Endothelial cell of umbilical vein (primary cell): ENCODE data around the gene GRID2. TPM values are rescaled to one million over a fixed set of nuclear protein-coding genes. Genes with fewer than 3 reads are reported as not detected.

Source experiments
- BruUV-seq: library from RNA; stranded (reverse); fragments of 400-500 nt; replicated peaks from 2 replicates; lab custom pipeline; 2021; lab: Mats Ljungman, UMichigan
- CTCF ChIA-PET: fragments of 300-600, 350-600 bp; sonication (Branson Sonifier 250); formaldehyde crosslinking; loops from one replicate; lab custom pipeline; 2021; ENCODE audit warnings: antibody characterized with exemption, inconsistent platforms; lab: Charles Lee
- POLR2A ChIA-PET: fragments of 300-600, 350-600 bp; sonication (Branson Sonifier 250); formaldehyde crosslinking; loops from one replicate; lab custom pipeline; 2021; ENCODE audit warnings: antibody characterized with exemption, inconsistent platforms; lab: Charles Lee
- DNase-seq: peaks from one replicate; pipeline ENCODE4 v3.0.0-alpha.2; 2011; ENCODE audit warnings: low read depth, low spot score
- FAIRE-seq: peaks from 2 replicates; lab custom pipeline; 2011; peaks lifted over from hg19 to GRCh38; lab: Jason Lieb, UNC
- H2AFZ ChIP-seq: 2 replicates; pipeline ENCODE4 v1.6.0; 2012; ENCODE audit warnings: low read depth, low read length, control low read depth, inconsistent platforms
- H3K27ac ChIP-seq: 2 replicates; pipeline ENCODE4 v1.5.1; 2011; ENCODE audit warnings: low read depth, mild to moderate bottlenecking, control low read depth, low read length, moderate library complexity; ENCODE audit not compliant: insufficient read depth
- H3K27me3 ChIP-seq, 2 experiments: 2 replicates each; pipeline versions ENCODE4 v1.6.0 to v1.6.1; 2011; ENCODE audit warnings: low read length in 2 of 2, mixed read lengths in 1 of 2; ENCODE audit not compliant: control insufficient read depth in 2 of 2, insufficient read depth in 2 of 2
- H3K36me3 ChIP-seq, 2 experiments: 2 replicates in 1 of 2; 3 replicates in 1 of 2; pipeline ENCODE4 v1.5.1; 2011; ENCODE audit warnings: low read length in 2 of 2, mild to moderate bottlenecking in 1 of 2, moderate library complexity in 1 of 2; ENCODE audit not compliant: control insufficient read depth in 2 of 2, insufficient read depth in 2 of 2; ENCODE audit errors: extremely low read depth in 1 of 2
- H3K4me1 ChIP-seq: 3 replicates; pipeline ENCODE4 v1.5.1; 2011; ENCODE audit warnings: mild to moderate bottlenecking, low read length; ENCODE audit not compliant: control insufficient read depth, insufficient read depth; ENCODE audit errors: extremely low read depth
- H3K4me2 ChIP-seq: 2 replicates; pipeline ENCODE4 v1.6.1; 2011; ENCODE audit warnings: low read length, control low read depth, mixed read lengths; ENCODE audit not compliant: insufficient read depth
- H3K4me3 ChIP-seq, 3 experiments: fragments of 200-600 bp in 1 of 3; sonication (generic), shearing (Covaris generic) in 1 of 3; replicated peaks in 1 of 3; 2 replicates each; pipeline ENCODE4 v1.5.1; 2011 to 2016; ENCODE audit warnings: control low read depth in 3 of 3, low read length in 3 of 3, mild to moderate bottlenecking in 2 of 3, inconsistent platforms in 1 of 3, low read depth in 1 of 3, moderate library complexity in 1 of 3; ENCODE audit not compliant: insufficient read depth in 1 of 3
- H3K79me2 ChIP-seq: 2 replicates; pipeline ENCODE4 v1.6.0; 2012; ENCODE audit warnings: low read length, inconsistent platforms; ENCODE audit not compliant: control insufficient read depth, insufficient read depth
- H3K9ac ChIP-seq: replicated peaks from 2 replicates; pipeline ENCODE3; 2011; ENCODE audit warnings: low read length, control low read depth; ENCODE audit not compliant: insufficient read depth; ENCODE audit errors: extremely low read depth
- H3K9me1 ChIP-seq: replicated peaks from 3 replicates; pipeline ENCODE4 v1.6.0; 2011; ENCODE audit warnings: mild to moderate bottlenecking, low read length; ENCODE audit not compliant: control insufficient read depth, insufficient read depth; ENCODE audit errors: extremely low read depth
- H3K9me3 ChIP-seq: replicated peaks from 2 replicates; pipeline ENCODE4 v1.5.1; 2012; ENCODE audit warnings: low read length, inconsistent platforms; ENCODE audit not compliant: control insufficient read depth, insufficient read depth
- H4K20me1 ChIP-seq: replicated peaks from 2 replicates; pipeline ENCODE3; 2011; ENCODE audit warnings: mild to moderate bottlenecking, low read length; ENCODE audit not compliant: control insufficient read depth, insufficient read depth; ENCODE audit errors: extremely low read depth
- CTCF ChIP-seq, 2 donors: IDR thresholded peaks; 1 replicate in 1 of 2; 2 replicates in 1 of 2; pipeline ENCODE4 v1.5.1; 2011; ENCODE audit warnings: low read length in 2 of 2, mild to moderate bottlenecking in 2 of 2, moderate library complexity in 2 of 2, control low read depth in 1 of 2, inconsistent platforms in 1 of 2, low read depth in 1 of 2; ENCODE audit not compliant: insufficient read depth in 1 of 2; ENCODE audit errors: extremely low read depth in 1 of 2
- EZH2 ChIP-seq: IDR thresholded peaks from 2 replicates; pipeline ENCODE4 v1.6.1; 2012; ENCODE audit warnings: borderline replicate concordance, low read depth, mild to moderate bottlenecking, moderate library complexity, low read length, inconsistent platforms; ENCODE audit not compliant: severe bottlenecking
- FOS ChIP-seq: IDR thresholded peaks from 2 replicates; pipeline ENCODE4 v1.6.1; 2011; ENCODE audit warnings: mild to moderate bottlenecking, low read length, moderate library complexity, borderline replicate concordance; ENCODE audit not compliant: insufficient read depth
- GATA2 ChIP-seq: IDR thresholded peaks from 2 replicates; pipeline ENCODE4 v1.7.0; 2011; ENCODE audit warnings: low read depth, mild to moderate bottlenecking, moderate library complexity, mixed read lengths, low read length; ENCODE audit not compliant: insufficient read length, insufficient read depth
- JUN ChIP-seq: IDR thresholded peaks from 2 replicates; pipeline ENCODE4 v1.6.1; 2011; ENCODE audit warnings: borderline replicate concordance, low read depth; ENCODE audit not compliant: insufficient read length, insufficient read depth
- MAX ChIP-seq: IDR thresholded peaks from 2 replicates; pipeline ENCODE4 v1.6.1; 2011; ENCODE audit not compliant: insufficient read depth, insufficient read length
- MYC ChIP-seq: IDR thresholded peaks from one replicate; pipeline ENCODE4 v1.6.1; 2011; ENCODE audit warnings: mild to moderate bottlenecking, low read depth, low read length
- POLR2A ChIP-seq: IDR thresholded peaks from 2 replicates; pipeline ENCODE4 v1.6.1; 2012; ENCODE audit warnings: low read depth, mild to moderate bottlenecking, control low read depth, low read length
- POLR2AphosphoS5 ChIP-seq: IDR thresholded peaks from 2 replicates; pipeline ENCODE4 v1.6.1; 2012; ENCODE audit warnings: low read depth, mild to moderate bottlenecking, control low read depth, low read length, moderate library complexity; ENCODE audit not compliant: insufficient read depth
- dilution Hi-C: fragments of 300-500 bp; cut with MboI; formaldehyde crosslinking; loops from one replicate; pipeline ENCODE4 v1.15.0; 2019; ENCODE audit warnings: low sequenced_read_pairs; ENCODE audit not compliant: extremely low pct_ligation_motif_present
- intact Hi-C: fragments of 100-400 bp; cut with micrococcal nuclease; formaldehyde crosslinking; loops from one replicate; pipeline ENCODE4 v1.10.0; 2022
- polyA plus RNA-seq, 4 experiments: library from polyadenylated mRNA; depleted of rRNA in 3 of 4; stranded (reverse) in 3 of 4; unstranded in 1 of 4; fragments of >200 nt; gene quantifications; 2 replicates each; pipeline versions ENCODE4 v1.2.1 to v1.2.3, GENCODE V29; 2011 to 2012; ENCODE audit warnings: missing spikeins in 1 of 4
- total RNA-seq: library from RNA; stranded (reverse); gene quantifications from 2 replicates; pipeline ENCODE4 v1.2.3, GENCODE V29; 2021

The GRID2 gene
- total and polyA plus RNA-seq, 2 donors (not counting 3 experiments of a cell fraction or from before 2014, with no cell fraction given): not detected

GRCh38 chr4:93693141-93693540 is 1389.4 kb downstream of the GRID2 start:
- Histone ChIP-seq H3K36me3 (no peaks in the 10 kb centered on the region), H2AFZ (no peak overlapping the region), H3K4me2 (no peak overlapping the region), H3K4me3 (no peak overlapping the region), H3K4me1 (no peaks in the 10 kb centered on the region), H3K9ac (no peak overlapping the region), H3K9me3 (no peaks in the 10 kb centered on the region), H3K79me2 (no peaks in the 10 kb centered on the region), H3K27me3 (no peaks in the 10 kb centered on the region), H4K20me1 (no peaks in the 10 kb centered on the region), H3K27ac (no peak overlapping the region), H3K9me1 (no peaks in the 10 kb centered on the region)
- dilution Hi-C loops: no loop called here
- no TSS peak for BruUV-seq
- DNase-seq: no peak
- CTCF ChIA-PET: no interaction called here
- TF ChIP-seq CTCF (IDR thresholded peaks at IDR 0.05; ENCODE audit: extremely low read depth in 1 of 2, insufficient read depth in 1 of 2, low read depth in 1 of 2, low read length in 2 of 2) (no peak), MAX (no peak), GATA2 (no peak), POLR2A (no peak), POLR2AphosphoS5 (no peak), EZH2 (no peak), MYC (no peak), FOS (no peak), JUN (no peak)
- intact Hi-C loops: no loop called here
- POLR2A ChIA-PET: no interaction called here
- no peak for FAIRE-seq
